Activated CD8-positive, alpha-beta memory T cell treated with anti-CD3 and anti-CD28 coated beads, Interleukin-2, amount 10 ng/mL, durations not matched to agents 7 days and 5 days (primary cell): ENCODE results near the gene PLVAP. TPM values are rescaled to one million over a fixed set of nuclear protein-coding genes. Genes with fewer than 3 reads are reported as not detected.

Source experiments
- ATAC-seq: fragments of 150-1000 bp; cut with Tn5 transposase; one replicate; pipeline ENCODE4 v1.10.0; 2021; ENCODE audit warnings: moderate library complexity
- CTCF ChIA-PET: fragments of 350-600 bp; sonication (Branson Sonifier 250); formaldehyde crosslinking; loops from one replicate; lab custom pipeline; 2021; ENCODE audit warnings: antibody characterized with exemption; lab: Charles Lee
- DNase-seq: peaks from one replicate; pipeline ENCODE4 v3.0.0-alpha.2; 2020
- H3K27ac Mint-ChIP-seq: one replicate; pipeline ENCODE4 v1.8.0; 2021; ENCODE audit warnings: mild to moderate bottlenecking, mixed read lengths
- H3K27me3 Mint-ChIP-seq: one replicate; pipeline ENCODE4 v1.8.0; 2021; ENCODE audit warnings: mixed read lengths
- H3K36me3 Mint-ChIP-seq: one replicate; pipeline ENCODE4 v1.8.0; 2021; ENCODE audit warnings: mild to moderate bottlenecking, mixed read lengths
- H3K4me1 Mint-ChIP-seq: one replicate; pipeline ENCODE4 v1.8.0; 2021; ENCODE audit warnings: mixed read lengths
- H3K4me3 Mint-ChIP-seq: one replicate; pipeline ENCODE4 v1.8.0; 2021; ENCODE audit warnings: mild to moderate bottlenecking, moderate library complexity, mixed read lengths
- H3K9me3 Mint-ChIP-seq: one replicate; pipeline ENCODE4 v1.8.0; 2022; ENCODE audit warnings: low read depth, mixed read lengths
- total RNA-seq, 2 experiments: library from RNA; stranded (reverse); gene quantifications; one replicate each; pipeline ENCODE4 v1.2.3, GENCODE V29; 2021

The PLVAP gene
- total RNA-seq, 2 experiments from 2014 or later: not detected

- Mint-ChIP-seq H3K36me3 (peaks cover 5% of the 10 kb centered on the region), H3K27ac (peak within 1 kb of the TSS; percentile 32), H3K9me3 (no peaks in the 10 kb centered on the region), H3K4me3 (peak within 1 kb of the TSS; percentile 56), H3K27me3 (no peaks in the 10 kb centered on the region), H3K4me1 (peaks cover 41% of the 10 kb centered on the region)
- DNase-seq (peak; percentile 97), ATAC-seq (peak; percentile 79)
- CTCF ChIA-PET: interaction anchor here (0.6 to 1.6 kb wide), 6 partner anchors 9 to 82 kb away, joined by 4 to 9 read pairs (median 5); no protein-coding TSS in a partner anchor
Observed at GRCh38 chr19:17303167-17303939, 73.8 kb downstream of the PLVAP start, which contains the start of gene ABHD8. TSS of gene ABHD8 (minus strand) at chr19:17303425. CDS start at chr19:17301616, 1,809 bp downstream.

GRCh38 chr19:17302391-17303166 is 74.6 kb downstream of the PLVAP start:
- peaks cover 9% of the 10 kb centered on the region for H3K36me3 Mint-ChIP-seq
- H3K27me3 Mint-ChIP-seq: no peaks in the 10 kb centered on the region
- CTCF ChIA-PET: interaction anchor here (0.9 to 1.6 kb wide), 6 partner anchors 10 to 84 kb away, joined by 3 to 9 read pairs (median 5); no protein-coding TSS in a partner anchor
- no peak for ATAC-seq
- peak; percentile 45 for DNase-seq
- H3K4me1 Mint-ChIP-seq: peaks cover 37% of the 10 kb centered on the region
- peak overlapping the region; percentile 5 for H3K27ac Mint-ChIP-seq
- H3K4me3 Mint-ChIP-seq: peak overlapping the region; percentile 56
- H3K9me3 Mint-ChIP-seq: no peaks in the 10 kb centered on the region

Other genes with a start within 250 kb of the PLVAP start
- gene USE1, start 162.0 kb downstream of the PLVAP start, total RNA-seq: 10 to 100 TPM; 22.1 to 23.6 TPM
- gene OCEL1, start 151.1 kb downstream of the PLVAP start, total RNA-seq: 10 to 100 TPM; 23.3 to 27.4 TPM
- 1 to 10 TPM; 2.7 to 4.7 TPM for gene NR2F6, start 131.4 kb downstream of the PLVAP start, total RNA-seq
- gene USHBP1, start 112.6 kb downstream of the PLVAP start, total RNA-seq: not detected
- 100 to 1,000 TPM; 113 to 117 TPM for gene BABAM1, start 109.9 kb downstream of the PLVAP start, total RNA-seq
- gene ANKLE1, start 95.4 kb downstream of the PLVAP start, total RNA-seq: 10 to 100 TPM in 1 of 2 experiments, 1 to 10 TPM in 1; 9.2 to 17.2 TPM
- gene ABHD8, start 73.9 kb downstream of the PLVAP start, total RNA-seq: 10 to 100 TPM; 10.1 to 10.7 TPM
- 100 to 1,000 TPM in 1 of 2 experiments, 10 to 100 TPM in 1; 94.7 to 115 TPM for gene MRPL34, start 71.5 kb downstream of the PLVAP start, total RNA-seq
- 10 to 100 TPM; 47.7 to 58.9 TPM for gene DDA1, start 67.8 kb downstream of the PLVAP start, total RNA-seq
- gene ANO8, start 42.5 kb downstream of the PLVAP start, total RNA-seq: 10 to 100 TPM; 11.0 to 18.7 TPM
- gene GTPBP3, start 39.8 kb downstream of the PLVAP start, total RNA-seq: 10 to 100 TPM; 40.4 to 44.4 TPM
- gene CCDC194, start 16.9 kb upstream of the PLVAP start, total RNA-seq: 1 to 10 TPM; 4.3 to 5.9 TPM
- 100 to 1,000 TPM; 298 to 361 TPM for gene BST2, start 28.3 kb upstream of the PLVAP start, total RNA-seq
- gene MVB12A, start 42.7 kb upstream of the PLVAP start, total RNA-seq: 10 to 100 TPM; 40.4 to 51.1 TPM
- not detected for gene TMEM221, start 71.3 kb upstream of the PLVAP start, total RNA-seq
- not detected for gene NXNL1, start 83.6 kb upstream of the PLVAP start, total RNA-seq
- gene SLC27A1, start 93.2 kb upstream of the PLVAP start, total RNA-seq: 1 to 10 TPM; 1.5 to 2.1 TPM
- 10 to 100 TPM; 59.3 to 65.4 TPM for gene PGLS, start 134.3 kb upstream of the PLVAP start, total RNA-seq
- 10 to 100 TPM; 52.2 to 65.2 TPM for gene COLGALT1, start 178.3 kb upstream of the PLVAP start, total RNA-seq